Esophagus (tissue), 2 donors: ENCODE measurements around the gene KCP. TPM values are rescaled to one million over a fixed set of nuclear protein-coding genes. Genes with fewer than 3 reads are reported as not detected.

Source experiments
- H3K27ac ChIP-seq, 2 donors: one replicate each; pipeline ENCODE4 v1.5.1; 2013; ENCODE audit warnings: low read depth in 2 of 2, mild to moderate bottlenecking in 2 of 2, inconsistent platforms in 1 of 2, low read length in 1 of 2, moderate library complexity in 1 of 2
- H3K27me3 ChIP-seq, 2 donors: one replicate each; pipeline ENCODE4 v1.6.1; 2013; ENCODE audit warnings: low read length in 2 of 2, control low read depth in 1 of 2, mild to moderate bottlenecking in 1 of 2; ENCODE audit not compliant: insufficient read depth in 2 of 2, control insufficient read depth in 1 of 2
- H3K36me3 ChIP-seq, 2 donors: one replicate each; pipeline ENCODE4 v1.6.1; 2013; ENCODE audit warnings: low read length in 1 of 2; ENCODE audit not compliant: control insufficient read depth in 2 of 2, insufficient read depth in 2 of 2
- H3K4me1 ChIP-seq, 2 donors: one replicate each; pipeline ENCODE4 v1.6.1; 2013; ENCODE audit warnings: low read length in 1 of 2; ENCODE audit not compliant: control insufficient read depth in 2 of 2, insufficient read depth in 2 of 2
- H3K4me3 ChIP-seq, 2 donors: one replicate each; pipeline ENCODE4 v1.5.1; 2013; ENCODE audit warnings: low read length in 2 of 2, mild to moderate bottlenecking in 2 of 2, low read depth in 1 of 2, moderate library complexity in 1 of 2
- H3K9me3 ChIP-seq, 2 donors: one replicate each; pipeline ENCODE4 v1.6.1; 2013; ENCODE audit warnings: mild to moderate bottlenecking in 2 of 2, low read depth in 1 of 2, low read length in 1 of 2, moderate library complexity in 1 of 2; ENCODE audit not compliant: control insufficient read depth in 2 of 2, insufficient read depth in 1 of 2
- whole genome bisulfite sequencing, 2 donors: extraction: QIAGEN DNeasy Blood & Tissue Kit; methylation state at CpG; one replicate each; pipeline ENCODE4 v1.1.7; 2013; 5-methylcytosine and 5-hydroxymethylcytosine counted together
- polyA plus RNA-seq, 2 donors: library from polyadenylated mRNA; stranded (reverse); fragments of 200-250 nt; gene quantifications; one replicate each; pipeline ENCODE4 v1.2.3, GENCODE V29; 2013
- donor health status: healthy with polysubstance abuse.
- donor health status: Bipolar disorder and iron deficiency.

Gene KCP
- polyA plus RNA-seq, 2 donors: 1.4 to 5.5 TPM

DNA sequence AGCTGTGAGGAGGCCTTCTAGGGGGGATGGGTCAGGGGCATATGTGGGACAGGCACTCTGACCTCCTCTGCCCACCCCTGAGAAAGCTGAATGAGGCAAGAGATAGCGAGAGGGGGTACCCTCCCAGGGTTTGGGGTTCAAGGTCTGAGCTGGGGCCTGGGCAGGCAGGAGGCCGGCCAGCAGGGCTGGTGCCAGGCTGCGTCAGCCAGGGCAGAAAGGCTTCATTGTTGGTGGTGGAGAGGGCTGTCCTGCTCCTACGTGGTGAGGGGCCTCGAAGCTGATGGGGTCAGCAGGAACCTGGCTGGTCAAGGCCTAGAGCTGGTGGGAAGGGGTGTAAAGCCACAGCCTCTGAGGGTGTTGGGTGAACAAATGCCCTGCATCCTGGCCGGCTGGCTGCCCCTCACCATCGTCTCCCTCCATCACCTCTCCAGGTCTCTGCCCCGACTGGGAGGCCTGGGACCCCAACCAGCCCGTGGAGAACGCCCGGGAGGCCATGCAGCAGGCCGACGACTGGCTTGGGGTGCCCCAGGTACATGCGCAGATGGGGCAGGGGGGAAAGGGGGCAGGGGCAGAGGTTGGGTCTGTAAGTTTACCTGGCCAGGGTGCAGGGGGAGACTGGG, 73.7 kb downstream of the KCP start:
- H3K4me1 ChIP-seq: peaks cover 0 to 12% of the 10 kb centered on the region in 2 donors
- peak overlapping the region in 1 of 2 donors; percentile 13 for H3K27ac ChIP-seq
- no peaks in the 10 kb centered on the region for H3K27me3 ChIP-seq
- WGBS, 2 donors: 88 to 89% methylated on average over 14 of the region's 14 CpGs
- no peak overlapping the region for H3K4me3 ChIP-seq
- H3K9me3 ChIP-seq: no peaks in the 10 kb centered on the region
- H3K36me3 ChIP-seq: peaks cover 0 to 10% of the 10 kb centered on the region in 2 donors

DNA sequence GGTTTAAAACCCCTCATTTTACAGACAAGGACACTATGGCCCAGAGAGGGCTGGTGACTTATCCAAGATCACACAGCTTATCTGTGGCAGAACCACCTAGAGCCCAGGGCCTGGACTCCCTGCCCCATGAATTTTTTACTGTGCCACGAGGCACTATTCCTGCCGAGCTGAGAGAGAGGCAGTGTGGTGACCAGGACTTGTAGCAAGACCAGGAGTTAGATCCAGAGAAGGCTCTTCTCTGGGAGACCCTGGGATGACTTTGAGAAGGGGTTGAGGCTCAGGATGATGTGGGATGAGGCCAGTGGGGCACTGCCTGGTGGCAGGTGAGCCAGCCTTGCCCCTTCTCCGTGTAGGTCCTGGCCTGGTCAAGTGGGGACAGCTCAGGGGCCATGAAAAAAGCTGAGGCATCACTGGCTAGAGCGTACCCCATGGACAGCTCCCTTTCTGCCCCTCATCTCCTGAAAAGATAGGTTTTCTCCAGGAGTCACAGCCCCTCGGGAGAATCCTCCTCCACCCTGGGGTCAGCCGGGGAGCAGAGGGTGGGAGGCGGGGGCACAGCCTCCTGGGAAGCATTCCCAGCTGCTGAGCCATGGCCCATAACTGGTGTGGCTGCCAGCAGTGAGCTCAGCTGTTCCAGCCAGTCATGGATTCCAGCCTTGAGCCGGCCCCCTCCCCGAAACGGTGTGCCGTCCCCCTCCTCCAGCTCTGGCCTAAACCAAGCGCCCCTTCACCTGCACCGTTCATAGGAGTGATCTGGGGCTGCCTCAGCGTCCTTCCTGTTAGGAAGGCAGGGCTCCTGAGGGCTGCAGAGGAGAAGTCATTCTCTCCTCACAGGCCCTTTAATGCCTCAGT, 74.5 kb downstream of the KCP start:
- no peak overlapping the region for H3K4me3 ChIP-seq
- H3K36me3 ChIP-seq: peaks cover 0 to 10% of the 10 kb centered on the region in 2 donors
- 72 to 75% methylated on average over 14 of the region's 14 CpGs for WGBS, 2 donors
- H3K9me3 ChIP-seq: no peaks in the 10 kb centered on the region
- peaks cover 0 to 15% of the 10 kb centered on the region in 2 donors for H3K4me1 ChIP-seq
- peak overlapping the region; percentile 10 to 37 for H3K27ac ChIP-seq
- H3K27me3 ChIP-seq: peaks cover 0 to 2% of the 10 kb centered on the region in 2 donors

DNA sequence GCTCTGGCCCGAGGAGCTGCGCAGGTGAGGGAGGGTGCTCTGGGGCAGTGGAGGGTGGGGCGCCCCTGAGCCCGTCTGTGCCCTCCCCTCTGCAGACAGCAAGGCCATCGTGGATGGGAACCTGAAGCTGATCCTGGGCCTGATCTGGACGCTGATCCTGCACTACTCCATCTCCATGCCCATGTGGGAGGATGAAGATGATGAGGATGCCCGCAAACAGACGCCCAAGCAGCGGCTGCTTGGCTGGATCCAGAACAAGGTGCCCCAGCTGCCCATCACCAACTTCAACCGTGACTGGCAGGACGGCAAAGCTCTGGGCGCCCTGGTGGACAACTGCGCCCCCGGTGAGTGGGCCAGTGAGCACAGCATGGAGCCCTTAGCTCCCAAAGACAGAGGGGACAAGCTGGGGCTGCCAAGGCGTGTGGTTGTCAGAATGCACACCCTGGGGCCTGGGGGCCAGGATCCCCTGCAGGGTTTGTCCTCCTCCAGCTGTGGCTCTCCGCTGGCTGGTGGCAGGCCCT, 75.2 kb downstream of the KCP start:
- peaks cover 0 to 4% of the 10 kb centered on the region in 2 donors for H3K27me3 ChIP-seq
- peak overlapping the region in 1 of 2 donors; percentile 37 for H3K27ac ChIP-seq
- no peak overlapping the region for H3K4me3 ChIP-seq
- H3K9me3 ChIP-seq: no peaks in the 10 kb centered on the region
- 88% methylated on average over 16 of the region's 16 CpGs for WGBS, 2 donors
- H3K36me3 ChIP-seq: peaks cover 0 to 10% of the 10 kb centered on the region in 2 donors
- H3K4me1 ChIP-seq: peaks cover 0 to 18% of the 10 kb centered on the region in 2 donors

DNA sequence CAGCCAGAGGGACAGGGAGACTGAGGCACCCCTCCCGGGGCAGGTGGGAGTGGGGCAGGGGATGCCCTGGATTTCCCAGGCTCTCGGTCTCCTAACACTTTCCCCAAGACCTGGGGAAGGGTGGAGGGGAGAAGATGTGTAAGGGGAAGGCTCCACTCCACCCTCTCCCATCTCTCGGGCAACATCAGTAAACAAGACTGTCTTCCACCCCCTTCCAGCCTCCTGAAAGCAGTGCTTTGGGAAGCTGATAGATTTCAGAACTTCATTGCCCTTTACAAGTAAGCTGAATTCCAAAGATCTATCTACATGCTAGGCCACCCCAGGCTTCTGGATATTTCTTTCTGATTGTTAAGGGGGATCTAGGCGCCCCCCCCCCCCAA, 76.6 kb downstream of the KCP start:
- WGBS, 2 donors: 28 to 33% methylated on average over 4 of the region's 4 CpGs
- H3K4me1 ChIP-seq: peaks cover 5 to 21% of the 10 kb centered on the region in 2 donors

DNA sequence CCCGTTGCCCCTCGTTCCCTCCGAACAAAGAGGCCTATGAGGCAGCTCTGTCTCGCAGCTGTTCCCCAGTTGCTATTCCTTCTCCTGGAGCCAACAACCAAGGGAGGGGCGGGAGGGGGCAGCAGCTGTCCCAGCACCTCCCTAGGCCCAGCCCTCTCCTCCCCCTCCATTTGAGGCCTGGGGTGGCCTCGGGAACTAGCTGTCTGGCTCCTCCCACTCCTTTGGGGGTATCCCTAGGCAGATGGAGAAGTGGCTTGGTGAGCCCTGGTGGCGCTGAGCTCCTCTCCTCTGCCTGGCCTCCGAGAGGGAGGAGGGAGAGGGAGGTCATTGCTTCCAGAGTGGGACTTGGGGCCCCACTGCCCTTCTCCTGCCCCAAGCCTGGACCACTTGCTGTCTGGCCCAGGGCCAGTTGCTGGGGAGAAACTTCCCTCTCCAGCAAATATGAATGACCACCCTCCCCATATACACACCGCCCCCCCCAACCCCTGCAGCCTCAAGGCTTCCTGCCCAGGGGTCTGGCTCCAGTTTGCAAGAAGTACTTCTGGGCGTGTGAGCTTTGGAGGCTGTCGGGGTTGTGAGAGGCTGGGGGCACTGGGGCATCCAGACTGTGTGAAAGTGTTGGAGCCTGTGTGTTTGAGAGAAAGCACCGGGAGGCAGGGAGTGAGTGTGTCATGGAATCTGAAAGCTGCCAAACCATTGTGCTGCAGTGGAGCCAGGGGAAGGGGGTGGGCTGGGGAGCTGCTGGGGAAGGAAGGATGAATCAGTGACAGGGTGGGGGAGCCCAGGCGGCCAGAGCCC, 77.2 kb downstream of the KCP start:
- Histone ChIP-seq H3K9me3 (no peaks in the 10 kb centered on the region), H3K27ac (peak overlapping the region; percentile 74 to 88), H3K27me3 (peaks cover 0 to 4% of the 10 kb centered on the region in 2 donors), H3K4me3 (no peak overlapping the region), H3K4me1 (peaks cover 5 to 21% of the 10 kb centered on the region in 2 donors), H3K36me3 (peaks cover 0 to 7% of the 10 kb centered on the region in 2 donors)
- WGBS, 2 donors: 17 to 21% methylated on average over 12 to 13 of the region's 13 CpGs

More for the DNA sequence above, 76.6 kb downstream of the KCP start:
- H3K4me3 ChIP-seq: no peak overlapping the region
- no peaks in the 10 kb centered on the region for H3K9me3 ChIP-seq
- peaks cover 0 to 7% of the 10 kb centered on the region in 2 donors for H3K36me3 ChIP-seq
- H3K27me3 ChIP-seq: peaks cover 0 to 4% of the 10 kb centered on the region in 2 donors
- peak overlapping the region; percentile 61 to 88 for H3K27ac ChIP-seq

DNA sequence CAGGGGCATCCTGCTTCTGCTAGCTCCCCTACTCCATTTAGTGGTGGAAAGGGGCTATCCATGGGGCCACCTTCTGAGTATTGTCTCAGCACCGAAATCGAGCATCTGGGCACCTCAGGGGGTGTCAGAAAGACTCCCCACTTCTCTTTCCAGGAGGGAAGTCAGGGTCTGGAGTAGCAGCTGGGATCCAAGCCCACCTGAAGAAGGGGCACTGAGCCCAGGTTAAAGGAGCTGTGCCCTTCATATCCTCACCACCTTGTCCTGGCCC, 77.7 kb downstream of the KCP start:
- peaks cover 0 to 3% of the 10 kb centered on the region in 2 donors for H3K36me3 ChIP-seq
- H3K9me3 ChIP-seq: no peaks in the 10 kb centered on the region
- 14 to 18% methylated on average over 2 of the region's 2 CpGs for WGBS, 2 donors
- H3K4me1 ChIP-seq: peaks cover 5 to 21% of the 10 kb centered on the region in 2 donors
- H3K27me3 ChIP-seq: peaks cover 0 to 4% of the 10 kb centered on the region in 2 donors
- peak overlapping the region; percentile 74 to 88 for H3K27ac ChIP-seq
- peak overlapping the region in 1 of 2 donors; percentile 18 for H3K4me3 ChIP-seq

DNA sequence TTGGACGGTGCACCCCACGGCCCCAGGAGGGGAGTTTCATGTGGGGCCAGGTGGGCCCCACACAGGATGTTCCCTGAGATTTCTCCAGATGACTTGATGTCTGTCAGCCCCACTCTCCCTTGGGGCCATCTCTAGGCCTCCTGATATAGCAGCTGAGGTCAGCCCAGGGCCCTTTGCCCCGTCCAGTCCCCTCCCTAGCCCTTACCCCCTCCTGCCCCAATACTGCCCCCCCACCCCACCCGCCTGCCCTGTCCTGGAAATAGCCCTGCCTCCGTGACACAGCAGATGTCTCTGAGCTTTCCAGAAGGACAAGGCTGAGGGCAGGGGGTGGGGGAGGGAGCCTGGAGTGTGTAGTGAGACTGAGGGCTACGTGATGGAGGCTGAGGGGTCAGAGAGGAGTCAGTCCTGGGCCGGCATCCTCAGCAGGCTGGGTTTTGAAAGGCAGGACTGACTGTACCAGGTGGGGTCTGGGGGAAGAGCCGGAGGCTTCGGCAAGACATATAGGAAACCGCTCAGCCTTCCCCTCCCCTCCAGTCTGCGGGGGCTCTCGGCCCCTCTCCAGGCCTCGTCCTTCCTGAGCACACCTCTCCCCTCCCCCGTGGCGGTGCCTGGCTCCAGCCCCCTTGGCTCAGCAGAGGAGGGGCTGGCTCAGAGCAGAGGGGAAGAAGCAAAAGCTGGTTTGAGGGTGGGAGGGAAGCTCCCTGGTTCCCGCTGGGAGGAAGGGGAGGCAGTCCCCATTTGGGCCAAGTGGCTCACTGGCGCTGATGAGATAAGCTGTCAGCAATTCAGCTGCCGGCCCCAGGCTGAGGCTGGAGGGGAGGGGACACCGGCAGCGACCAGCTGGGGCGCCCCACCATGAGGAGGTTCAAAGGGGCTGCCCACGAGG, 78.3 kb downstream of the KCP start:
- peaks cover 0 to under 1% of the 10 kb centered on the region in 2 donors for H3K36me3 ChIP-seq
- H3K9me3 ChIP-seq: no peaks in the 10 kb centered on the region
- peak overlapping the region; percentile 74 to 88 for H3K27ac ChIP-seq
- WGBS, 2 donors: 33 to 35% methylated on average over 22 of the region's 22 CpGs
- H3K27me3 ChIP-seq: peaks cover 0 to 4% of the 10 kb centered on the region in 2 donors
- peak overlapping the region in 1 of 2 donors; percentile 18 for H3K4me3 ChIP-seq
- peaks cover 5 to 22% of the 10 kb centered on the region in 2 donors for H3K4me1 ChIP-seq

DNA sequence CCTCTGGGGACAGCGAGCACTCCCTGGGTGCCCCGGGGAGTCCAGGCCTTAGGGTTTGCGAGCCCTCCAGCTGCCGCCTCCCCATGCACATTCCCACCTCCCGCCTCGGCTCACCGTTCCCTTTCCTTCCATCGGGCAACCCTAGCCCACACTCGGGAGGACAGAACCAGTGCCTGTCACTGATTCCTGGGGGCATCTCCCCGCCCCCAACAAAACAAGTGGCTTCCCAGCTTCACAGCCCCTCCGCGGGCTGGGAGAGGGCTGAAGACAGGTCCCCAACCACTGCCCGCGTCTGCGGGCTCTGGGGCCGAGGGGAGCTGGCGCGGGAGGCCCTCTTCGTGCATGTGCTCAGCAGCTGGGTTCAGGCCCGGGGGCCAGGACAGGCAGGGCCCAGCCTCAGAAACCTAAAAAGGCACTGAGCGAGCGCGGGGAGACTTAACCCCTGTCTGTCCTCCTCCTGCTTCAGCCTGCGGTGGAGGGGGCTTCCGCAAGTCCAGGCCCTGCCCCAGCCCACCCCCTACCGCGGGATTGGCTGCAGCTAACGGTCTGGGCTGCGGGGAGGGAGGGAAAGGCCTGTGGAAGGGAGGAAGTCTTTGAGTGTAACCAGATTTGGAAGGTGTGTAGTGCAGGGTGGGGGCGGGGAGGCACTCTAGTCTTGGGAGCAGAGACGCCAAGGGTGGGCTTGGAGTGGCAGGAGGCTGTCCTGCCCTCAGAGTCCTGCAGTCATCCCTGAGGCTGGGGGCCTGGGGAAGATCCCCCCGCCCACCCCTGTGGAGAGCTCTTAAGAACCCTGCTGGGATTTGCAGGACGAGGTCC, 79.1 kb downstream of the KCP start:
- peaks cover 0 to 4% of the 10 kb centered on the region in 2 donors for H3K27me3 ChIP-seq
- no peaks in the 10 kb centered on the region for H3K36me3 ChIP-seq
- H3K4me3 ChIP-seq: peak overlapping the region; percentile 2 to 32
- peaks cover 5 to 23% of the 10 kb centered on the region in 2 donors for H3K4me1 ChIP-seq
- peak overlapping the region; percentile 74 to 88 for H3K27ac ChIP-seq
- no peaks in the 10 kb centered on the region for H3K9me3 ChIP-seq
- 18 to 27% methylated on average over 32 to 33 of the region's 33 CpGs for WGBS, 2 donors
